Endothelial cell of umbilical vein (primary cell): ENCODE results near the gene PRRT1. TPM values are rescaled to one million over a fixed set of nuclear protein-coding genes. Genes with fewer than 3 reads are reported as not detected.

Experiments
- BruUV-seq: library from RNA; stranded (reverse); fragments of 400-500 nt; replicated peaks from 2 replicates; lab custom pipeline; 2021; lab: Mats Ljungman, UMichigan
- CTCF ChIA-PET: fragments of 300-600, 350-600 bp; sonication (Branson Sonifier 250); formaldehyde crosslinking; loops from one replicate; lab custom pipeline; 2021; ENCODE audit warnings: antibody characterized with exemption, inconsistent platforms; lab: Charles Lee
- POLR2A ChIA-PET: fragments of 300-600, 350-600 bp; sonication (Branson Sonifier 250); formaldehyde crosslinking; loops from one replicate; lab custom pipeline; 2021; ENCODE audit warnings: antibody characterized with exemption, inconsistent platforms; lab: Charles Lee
- DNase-seq: peaks from one replicate; pipeline ENCODE4 v3.0.0-alpha.2; 2011; ENCODE audit warnings: low read depth, low spot score
- FAIRE-seq: peaks from 2 replicates; lab custom pipeline; 2011; peaks lifted over from hg19 to GRCh38; lab: Jason Lieb, UNC
- H2AFZ ChIP-seq: 2 replicates; pipeline ENCODE4 v1.6.0; 2012; ENCODE audit warnings: low read depth, low read length, control low read depth, inconsistent platforms
- H3K27ac ChIP-seq: 2 replicates; pipeline ENCODE4 v1.5.1; 2011; ENCODE audit warnings: low read depth, mild to moderate bottlenecking, control low read depth, low read length, moderate library complexity; ENCODE audit not compliant: insufficient read depth
- H3K27me3 ChIP-seq, 2 experiments: 2 replicates each; pipeline versions ENCODE4 v1.6.0 to v1.6.1; 2011; ENCODE audit warnings: low read length in 2 of 2, mixed read lengths in 1 of 2; ENCODE audit not compliant: control insufficient read depth in 2 of 2, insufficient read depth in 2 of 2
- H3K36me3 ChIP-seq, 2 experiments: 2 replicates in 1 of 2; 3 replicates in 1 of 2; pipeline ENCODE4 v1.5.1; 2011; ENCODE audit warnings: low read length in 2 of 2, mild to moderate bottlenecking in 1 of 2, moderate library complexity in 1 of 2; ENCODE audit not compliant: control insufficient read depth in 2 of 2, insufficient read depth in 2 of 2; ENCODE audit errors: extremely low read depth in 1 of 2
- H3K4me1 ChIP-seq: 3 replicates; pipeline ENCODE4 v1.5.1; 2011; ENCODE audit warnings: mild to moderate bottlenecking, low read length; ENCODE audit not compliant: control insufficient read depth, insufficient read depth; ENCODE audit errors: extremely low read depth
- H3K4me2 ChIP-seq: 2 replicates; pipeline ENCODE4 v1.6.1; 2011; ENCODE audit warnings: low read length, control low read depth, mixed read lengths; ENCODE audit not compliant: insufficient read depth
- H3K4me3 ChIP-seq, 3 experiments: fragments of 200-600 bp in 1 of 3; sonication (generic), shearing (Covaris generic) in 1 of 3; replicated peaks in 1 of 3; 2 replicates each; pipeline ENCODE4 v1.5.1; 2011 to 2016; ENCODE audit warnings: control low read depth in 3 of 3, low read length in 3 of 3, mild to moderate bottlenecking in 2 of 3, inconsistent platforms in 1 of 3, low read depth in 1 of 3, moderate library complexity in 1 of 3; ENCODE audit not compliant: insufficient read depth in 1 of 3
- H3K79me2 ChIP-seq: 2 replicates; pipeline ENCODE4 v1.6.0; 2012; ENCODE audit warnings: low read length, inconsistent platforms; ENCODE audit not compliant: control insufficient read depth, insufficient read depth
- H3K9ac ChIP-seq: replicated peaks from 2 replicates; pipeline ENCODE3; 2011; ENCODE audit warnings: low read length, control low read depth; ENCODE audit not compliant: insufficient read depth; ENCODE audit errors: extremely low read depth
- H3K9me1 ChIP-seq: replicated peaks from 3 replicates; pipeline ENCODE4 v1.6.0; 2011; ENCODE audit warnings: mild to moderate bottlenecking, low read length; ENCODE audit not compliant: control insufficient read depth, insufficient read depth; ENCODE audit errors: extremely low read depth
- H3K9me3 ChIP-seq: replicated peaks from 2 replicates; pipeline ENCODE4 v1.5.1; 2012; ENCODE audit warnings: low read length, inconsistent platforms; ENCODE audit not compliant: control insufficient read depth, insufficient read depth
- H4K20me1 ChIP-seq: replicated peaks from 2 replicates; pipeline ENCODE3; 2011; ENCODE audit warnings: mild to moderate bottlenecking, low read length; ENCODE audit not compliant: control insufficient read depth, insufficient read depth; ENCODE audit errors: extremely low read depth
- CTCF ChIP-seq, 2 donors: IDR thresholded peaks; 1 replicate in 1 of 2; 2 replicates in 1 of 2; pipeline ENCODE4 v1.5.1; 2011; ENCODE audit warnings: low read length in 2 of 2, mild to moderate bottlenecking in 2 of 2, moderate library complexity in 2 of 2, control low read depth in 1 of 2, inconsistent platforms in 1 of 2, low read depth in 1 of 2; ENCODE audit not compliant: insufficient read depth in 1 of 2; ENCODE audit errors: extremely low read depth in 1 of 2
- EZH2 ChIP-seq: IDR thresholded peaks from 2 replicates; pipeline ENCODE4 v1.6.1; 2012; ENCODE audit warnings: borderline replicate concordance, low read depth, mild to moderate bottlenecking, moderate library complexity, low read length, inconsistent platforms; ENCODE audit not compliant: severe bottlenecking
- FOS ChIP-seq: IDR thresholded peaks from 2 replicates; pipeline ENCODE4 v1.6.1; 2011; ENCODE audit warnings: mild to moderate bottlenecking, low read length, moderate library complexity, borderline replicate concordance; ENCODE audit not compliant: insufficient read depth
- GATA2 ChIP-seq: IDR thresholded peaks from 2 replicates; pipeline ENCODE4 v1.7.0; 2011; ENCODE audit warnings: low read depth, mild to moderate bottlenecking, moderate library complexity, mixed read lengths, low read length; ENCODE audit not compliant: insufficient read length, insufficient read depth
- JUN ChIP-seq: IDR thresholded peaks from 2 replicates; pipeline ENCODE4 v1.6.1; 2011; ENCODE audit warnings: borderline replicate concordance, low read depth; ENCODE audit not compliant: insufficient read length, insufficient read depth
- MAX ChIP-seq: IDR thresholded peaks from 2 replicates; pipeline ENCODE4 v1.6.1; 2011; ENCODE audit not compliant: insufficient read depth, insufficient read length
- MYC ChIP-seq: IDR thresholded peaks from one replicate; pipeline ENCODE4 v1.6.1; 2011; ENCODE audit warnings: mild to moderate bottlenecking, low read depth, low read length
- POLR2A ChIP-seq: IDR thresholded peaks from 2 replicates; pipeline ENCODE4 v1.6.1; 2012; ENCODE audit warnings: low read depth, mild to moderate bottlenecking, control low read depth, low read length
- POLR2AphosphoS5 ChIP-seq: IDR thresholded peaks from 2 replicates; pipeline ENCODE4 v1.6.1; 2012; ENCODE audit warnings: low read depth, mild to moderate bottlenecking, control low read depth, low read length, moderate library complexity; ENCODE audit not compliant: insufficient read depth
- dilution Hi-C: fragments of 300-500 bp; cut with MboI; formaldehyde crosslinking; loops from one replicate; pipeline ENCODE4 v1.15.0; 2019; ENCODE audit warnings: low sequenced_read_pairs; ENCODE audit not compliant: extremely low pct_ligation_motif_present
- intact Hi-C: fragments of 100-400 bp; cut with micrococcal nuclease; formaldehyde crosslinking; loops from one replicate; pipeline ENCODE4 v1.10.0; 2022
- polyA plus RNA-seq, 4 experiments: library from polyadenylated mRNA; depleted of rRNA in 3 of 4; stranded (reverse) in 3 of 4; unstranded in 1 of 4; fragments of >200 nt; gene quantifications; 2 replicates each; pipeline versions ENCODE4 v1.2.1 to v1.2.3, GENCODE V29; 2011 to 2012; ENCODE audit warnings: missing spikeins in 1 of 4
- total RNA-seq: library from RNA; stranded (reverse); gene quantifications from 2 replicates; pipeline ENCODE4 v1.2.3, GENCODE V29; 2021

The PRRT1 gene
- total and polyA plus RNA-seq, 2 donors (not counting 3 experiments of a cell fraction or from before 2014, with no cell fraction given): 0.55 to 1.3 TPM

- no peaks in the 10 kb centered on the region for H3K27me3 ChIP-seq
- BruUV-seq: TSS peak; percentile 66
- ChIA-PET CTCF (interaction anchor here (0.9 kb wide), 1 partner anchor 14 kb away, joined by 3 read pairs; no protein-coding TSS in a partner anchor), POLR2A (no interaction called here)
- H3K9ac ChIP-seq: no peak overlapping the region
- no peak overlapping the region for H2AFZ ChIP-seq
- H3K9me1 ChIP-seq: no peaks in the 10 kb centered on the region
- peaks cover 7 to 21% of the 10 kb centered on the region in 2 experiments for H3K36me3 ChIP-seq
- H4K20me1 ChIP-seq: no peaks in the 10 kb centered on the region
- no peaks in the 10 kb centered on the region for H3K9me3 ChIP-seq
- FAIRE-seq: no peak
- H3K79me2 ChIP-seq: no peaks in the 10 kb centered on the region
- H3K4me1 ChIP-seq: no peaks in the 10 kb centered on the region
- DNase-seq: no peak
- H3K4me2 ChIP-seq: no peak overlapping the region
- no peak overlapping the region for H3K4me3 ChIP-seq
- H3K27ac ChIP-seq: no peak overlapping the region
- intact Hi-C loops: no loop called here
- dilution Hi-C loops: no loop called here
- TF ChIP-seq POLR2A: no peak
- TF ChIP-seq JUN: no peak
- TF ChIP-seq POLR2AphosphoS5: no peak
- no peak for TF ChIP-seq CTCF (IDR thresholded peaks at IDR 0.05; ENCODE audit: extremely low read depth in 1 of 2, insufficient read depth in 1 of 2, low read depth in 1 of 2, low read length in 2 of 2)
Observed at GRCh38 chr6:32168807-32169591, 17.3 kb upstream of the PRRT1 start.

- POLR2A ChIA-PET: no interaction called here
- Histone ChIP-seq H3K79me2 (no peaks in the 10 kb centered on the region), H3K9ac (no peak overlapping the region), H4K20me1 (no peaks in the 10 kb centered on the region), H3K36me3 (peaks cover 7 to 21% of the 10 kb centered on the region in 2 experiments), H3K27ac (no peak overlapping the region), H2AFZ (no peak overlapping the region), H3K27me3 (no peaks in the 10 kb centered on the region), H3K9me1 (no peaks in the 10 kb centered on the region), H3K4me1 (no peaks in the 10 kb centered on the region), H3K4me3 (no peak overlapping the region), H3K9me3 (no peaks in the 10 kb centered on the region), H3K4me2 (no peak overlapping the region)
- no peak for TF ChIP-seq MAX
- no peak for TF ChIP-seq CTCF (IDR thresholded peaks at IDR 0.05; ENCODE audit: extremely low read depth in 1 of 2, insufficient read depth in 1 of 2, low read depth in 1 of 2, low read length in 2 of 2)
- TF ChIP-seq EZH2: no peak
- no peak for TF ChIP-seq FOS
- no peak for TF ChIP-seq JUN
- no peak for TF ChIP-seq MYC
- TF ChIP-seq POLR2A: no peak
- no peak for TF ChIP-seq GATA2
- TF ChIP-seq POLR2AphosphoS5: no peak
- intact Hi-C loops (no loop called here), dilution Hi-C loops (no loop called here)
- DNase-seq: no peak
- BruUV-seq: no TSS peak
- no peak for FAIRE-seq
- CTCF ChIA-PET: no interaction called here
Observed at GRCh38 chr6:32168350-32168749, 16.6 kb upstream of the PRRT1 start.
